Activated CD8-positive, alpha-beta T cell treated with anti-CD3 and anti-CD28 coated beads for 36 hours (primary cell): ENCODE measurements around the gene PRM2. TPM values are rescaled to one million over a fixed set of nuclear protein-coding genes. Genes with fewer than 3 reads are reported as not detected.

ENCODE experiments used
- ATAC-seq: fragments of 200-7000 bp; cut with Tn5 transposase; one replicate; pipeline ENCODE4 v1.10.0; 2021; ENCODE audit warnings: mild to moderate bottlenecking, moderate library complexity
- CTCF ChIA-PET: fragments of 350-600 bp; sonication (Branson Sonifier 250); formaldehyde crosslinking; loops from one replicate; lab custom pipeline; 2021; ENCODE audit warnings: antibody characterized with exemption; lab: Charles Lee
- POLR2A ChIA-PET: fragments of 350-600 bp; sonication (Branson Sonifier 250); formaldehyde crosslinking; loops from one replicate; lab custom pipeline; 2021; ENCODE audit warnings: antibody characterized with exemption; lab: Charles Lee
- DNase-seq: peaks from one replicate; pipeline ENCODE4 v3.0.0-alpha.2; 2020
- H3K27ac Mint-ChIP-seq: one replicate; pipeline ENCODE4 v1.8.0; 2021; ENCODE audit warnings: mild to moderate bottlenecking, mixed read lengths
- H3K27me3 Mint-ChIP-seq: one replicate; pipeline ENCODE4 v1.8.0; 2021; ENCODE audit warnings: mixed read lengths
- H3K36me3 Mint-ChIP-seq: one replicate; pipeline ENCODE4 v1.8.0; 2021; ENCODE audit warnings: low read depth, mixed read lengths
- H3K4me1 Mint-ChIP-seq: one replicate; pipeline ENCODE4 v1.8.0; 2021; ENCODE audit warnings: low read depth, mixed read lengths
- H3K4me3 Mint-ChIP-seq: one replicate; pipeline ENCODE4 v1.8.0; 2021; ENCODE audit warnings: mild to moderate bottlenecking, moderate library complexity, mixed read lengths
- H3K9me3 Mint-ChIP-seq: one replicate; pipeline ENCODE4 v1.8.0; 2021; ENCODE audit warnings: mixed read lengths
- CTCF ChIP-seq: fragments of 200-600 bp; IDR thresholded peaks from one replicate; pipeline ENCODE4 v1.8.0; 2022; ENCODE audit warnings: antibody characterized with exemption, mild to moderate bottlenecking
- intact Hi-C: fragments of 100-400 bp; cut with micrococcal nuclease; formaldehyde crosslinking; loops from one replicate; pipeline ENCODE4 v1.10.0; 2022
- total RNA-seq, 2 experiments: library from RNA; stranded (reverse); gene quantifications; one replicate each; pipeline ENCODE4 v1.2.3, GENCODE V29; 2021

The PRM2 gene
- total RNA-seq = not detected

- DNase-seq (no peak), ATAC-seq (no peak)
- H3K36me3 Mint-ChIP-seq = no peaks in the 10 kb centered on the region
- H3K4me1 Mint-ChIP-seq = no peaks in the 10 kb centered on the region
- no peaks in the 10 kb centered on the region for H3K27me3 Mint-ChIP-seq
- ChIA-PET POLR2A (interaction anchor here (0.6 to 0.7 kb wide), 2 partner anchors 8 to 24 kb away, joined by 3 read pairs; no protein-coding TSS in a partner anchor), CTCF (interaction anchor here (0.5 kb wide), 1 partner anchor 18 kb away, joined by 3 read pairs; no protein-coding TSS in a partner anchor)
- no peak within 1 kb of the TSS for H3K4me3 Mint-ChIP-seq
- intact Hi-C loops = no loop called here
- no peak for TF ChIP-seq CTCF
- no peak within 1 kb of the TSS for H3K27ac Mint-ChIP-seq
- H3K9me3 Mint-ChIP-seq = no peaks in the 10 kb centered on the region
Measured at GRCh38 chr16:11276143-11276895, at the start of gene PRM2. TSS of gene PRM2 (minus strand) at chr16:11276480. CDS start at chr16:11276370, 110 bp downstream.

GRCh38 chr16:11325404-11326083 lies 49.3 kb upstream of the PRM2 start:
- DNase-seq = peak; percentile 55
- H3K27ac Mint-ChIP-seq = peak overlapping the region; percentile 40

GRCh38 chr16:11323551-11324336 lies 47.5 kb upstream of the PRM2 start:
- Mint-ChIP-seq H3K9me3 (peaks cover 2% of the 10 kb centered on the region), H3K27ac (no peak overlapping the region), H3K36me3 (no peaks in the 10 kb centered on the region), H3K4me1 (peaks cover 38% of the 10 kb centered on the region), H3K27me3 (no peaks in the 10 kb centered on the region), H3K4me3 (no peak overlapping the region)
- ChIA-PET CTCF (interaction anchor here (1.2 kb wide), 1 partner anchor 360 kb away, joined by 3 read pairs; no protein-coding TSS in a partner anchor), POLR2A (interaction anchor here (1.0 to 1.8 kb wide), 2 partner anchors 27 to 71 kb away, joined by 3 to 4 read pairs; no protein-coding TSS in a partner anchor)
- ATAC-seq (no peak), DNase-seq (no peak)
- intact Hi-C loops = no loop called here
- no peak for TF ChIP-seq CTCF

More at GRCh38 chr16:11325404-11326083, 49.3 kb upstream of the PRM2 start:
- Mint-ChIP-seq H3K4me3 (no peak overlapping the region), H3K36me3 (no peaks in the 10 kb centered on the region), H3K4me1 (peaks cover 50% of the 10 kb centered on the region), H3K27me3 (no peaks in the 10 kb centered on the region), H3K9me3 (peaks cover 2% of the 10 kb centered on the region)
- TF ChIP-seq CTCF = no peak
- CTCF ChIA-PET = interaction anchor here (0.7 kb wide), 1 partner anchor 26 kb away, joined by 3 read pairs; no protein-coding TSS in a partner anchor
- POLR2A ChIA-PET = interaction anchor here (0.7 to 2.5 kb wide), 4 partner anchors 29 to 71 kb away, joined by 3 to 17 read pairs (median 4); partner anchors contain the start of gene SOCS1
- intact Hi-C loops = no loop called here
- peak; percentile 38 for ATAC-seq

GRCh38 chr16:11322823-11323222 lies 46.5 kb upstream of the PRM2 start:
- intact Hi-C loops = no loop called here
- POLR2A ChIA-PET = no interaction called here
- Mint-ChIP-seq H3K9me3 (peaks cover 2% of the 10 kb centered on the region), H3K36me3 (no peaks in the 10 kb centered on the region), H3K4me3 (no peak overlapping the region), H3K27ac (no peak overlapping the region), H3K27me3 (no peaks in the 10 kb centered on the region), H3K4me1 (peaks cover 29% of the 10 kb centered on the region)
- no peak for DNase-seq
- CTCF ChIA-PET = no interaction called here
- ATAC-seq = no peak
- no peak for TF ChIP-seq CTCF
